NCI-H2171 treated with DMSO at 0.1 percent for 48 hours (cell line): ENCODE data around the gene MKRN3.
"Not testable (repeated sequence)": the region's sequence is repeated elsewhere in the genome, so short reads cannot be mapped to it uniquely, and the experiment has no call there.

Experiments used
- DNase-seq: peaks from one replicate; lab custom pipeline; 2025; lab: John Stamatoyannopoulos, UW

Gene MKRN3

DNA sequence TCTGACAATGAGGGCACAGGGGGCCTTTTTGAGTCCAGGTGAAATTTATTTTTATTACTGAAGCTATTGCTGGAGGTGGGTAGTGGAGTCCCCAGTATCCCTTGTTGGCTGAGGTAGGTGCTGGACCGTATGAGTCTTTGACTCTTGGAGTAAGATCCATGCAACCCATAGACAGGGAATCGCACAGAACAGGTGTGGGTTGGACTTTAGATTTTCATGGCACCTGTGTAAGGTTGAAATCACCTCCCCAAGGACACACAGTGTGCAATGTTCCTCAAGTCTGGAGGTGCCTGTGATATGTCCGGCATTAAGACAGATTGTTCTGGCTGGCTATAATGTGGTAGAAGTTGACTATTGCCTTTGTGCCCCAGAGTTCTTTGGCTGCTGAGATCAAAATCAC lies 23.5 kb downstream of the MKRN3 start:
- no peak for DNase-seq

DNA sequence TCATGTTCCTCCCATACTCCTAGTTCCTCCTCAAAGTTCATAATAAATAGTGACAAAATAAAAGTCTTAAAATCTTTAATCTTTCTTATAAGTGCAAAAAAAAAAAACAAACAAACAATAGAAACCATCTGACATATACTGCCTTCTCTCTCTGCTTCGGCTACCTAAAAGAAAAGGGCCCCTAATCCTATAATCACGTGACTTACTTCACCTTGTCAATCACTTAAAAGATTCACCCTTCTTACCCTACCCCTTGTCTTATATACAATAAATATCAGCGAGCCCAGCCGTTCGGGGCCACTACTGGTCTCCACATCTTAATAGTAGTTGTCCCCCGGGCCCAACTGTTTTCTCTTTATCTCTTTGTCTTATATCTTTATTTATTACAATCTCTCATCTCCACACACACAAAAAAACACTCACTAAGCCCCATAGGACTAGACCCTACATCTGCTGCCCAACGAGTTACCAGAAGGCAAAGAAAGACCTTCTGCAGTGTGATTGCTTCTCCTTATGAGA lies 28.8 kb downstream of the MKRN3 start:
- DNase-seq: no peak

DNA sequence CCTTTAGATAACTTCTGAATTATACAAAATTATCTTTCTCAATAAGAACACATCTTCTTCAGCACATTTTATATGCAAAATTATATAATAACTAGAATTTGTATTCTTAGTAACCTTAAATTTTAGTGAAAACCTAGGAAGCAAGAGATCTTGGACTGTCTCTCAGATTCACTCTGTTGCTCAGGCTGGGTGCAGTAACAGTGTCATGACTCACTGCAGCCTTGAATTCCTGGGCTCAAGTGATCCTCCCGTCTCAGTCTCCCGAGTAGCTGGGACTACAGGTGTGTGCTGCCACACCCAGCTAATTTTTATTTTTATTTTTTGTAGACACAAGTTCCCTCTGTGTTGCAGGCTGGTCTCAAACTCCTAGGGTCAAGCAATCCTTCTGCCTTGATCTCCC lies 29.9 kb downstream of the MKRN3 start:
- DNase-seq: no peak

DNA sequence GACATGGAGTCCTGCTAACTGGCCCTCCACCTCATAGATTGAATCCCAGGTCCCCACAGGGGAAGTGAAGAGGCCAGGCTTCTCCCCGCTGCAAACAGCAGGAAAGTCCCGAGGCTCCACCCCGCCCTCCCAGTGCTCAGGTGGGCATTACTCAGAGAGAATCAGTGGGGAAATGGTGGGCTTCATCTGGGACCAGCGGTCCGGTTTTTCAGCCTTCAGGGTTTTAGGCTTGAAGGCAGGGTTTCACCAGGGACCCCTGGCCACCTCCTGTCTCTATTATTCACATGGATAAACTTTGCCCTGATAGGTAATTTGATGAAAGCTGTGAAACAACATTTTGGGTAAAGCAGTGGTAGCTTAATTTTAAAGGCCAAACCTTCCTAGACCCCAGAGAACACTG lies 31.3 kb downstream of the MKRN3 start:
- DNase-seq: no peak

DNA sequence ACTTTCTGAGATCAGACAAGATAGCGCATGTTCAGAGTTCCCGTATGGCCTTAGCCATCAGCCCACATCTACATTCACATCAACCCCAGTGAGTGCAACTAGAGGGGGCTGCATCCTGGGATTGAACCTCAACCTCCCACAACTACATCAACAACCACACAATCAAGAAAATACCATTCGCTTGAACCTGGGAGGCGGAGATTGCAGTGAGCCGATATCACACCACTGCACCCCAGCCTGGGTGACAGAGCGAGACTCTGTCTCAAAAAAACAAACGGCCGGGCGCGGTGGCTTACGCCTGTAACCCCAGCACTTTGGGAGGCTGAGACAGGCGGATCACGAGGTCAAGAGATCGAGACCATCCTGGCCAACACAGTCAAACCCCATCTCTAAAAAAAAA lies 31.8 kb downstream of the MKRN3 start:
- DNase-seq: not testable (repeated sequence)

DNA sequence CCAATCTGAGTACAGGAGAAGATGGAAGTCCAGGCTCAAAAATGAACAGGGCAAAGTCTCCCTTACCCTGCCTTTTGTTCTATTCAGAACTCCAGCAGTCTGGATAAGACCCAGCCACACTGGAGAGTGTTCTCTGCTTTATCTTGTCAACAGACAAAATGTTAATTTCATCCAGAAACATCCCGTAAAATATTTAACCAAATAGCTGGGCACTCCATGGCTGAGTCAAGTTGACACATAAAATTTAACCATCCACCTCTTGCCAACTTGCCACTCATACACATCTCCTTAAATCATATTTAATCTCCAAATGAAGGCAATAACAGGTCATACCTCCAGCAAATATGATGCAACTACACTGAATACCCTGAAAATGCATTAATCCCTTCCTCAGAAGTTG lies 33.6 kb downstream of the MKRN3 start:
- DNase-seq: no peak

DNA sequence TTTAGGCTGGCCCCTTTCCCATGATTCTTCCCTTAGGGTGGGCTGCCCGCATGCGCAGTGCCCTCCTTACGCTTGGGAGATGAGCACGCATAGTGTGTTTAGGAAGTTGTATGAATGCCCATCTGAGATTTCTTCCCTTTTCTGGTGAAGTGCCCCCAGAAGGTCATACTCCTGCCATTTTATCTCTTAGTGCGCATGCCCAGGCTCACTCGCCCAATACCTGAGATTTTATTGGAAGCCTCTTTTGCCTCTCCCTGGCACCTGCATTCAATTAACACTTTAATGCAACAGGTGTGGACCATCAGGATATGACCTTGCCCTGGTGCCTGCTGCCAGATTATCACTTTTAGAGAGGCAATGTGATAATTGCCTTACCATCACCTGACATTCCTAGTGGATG lies 36.6 kb downstream of the MKRN3 start:
- DNase-seq: no peak

DNA sequence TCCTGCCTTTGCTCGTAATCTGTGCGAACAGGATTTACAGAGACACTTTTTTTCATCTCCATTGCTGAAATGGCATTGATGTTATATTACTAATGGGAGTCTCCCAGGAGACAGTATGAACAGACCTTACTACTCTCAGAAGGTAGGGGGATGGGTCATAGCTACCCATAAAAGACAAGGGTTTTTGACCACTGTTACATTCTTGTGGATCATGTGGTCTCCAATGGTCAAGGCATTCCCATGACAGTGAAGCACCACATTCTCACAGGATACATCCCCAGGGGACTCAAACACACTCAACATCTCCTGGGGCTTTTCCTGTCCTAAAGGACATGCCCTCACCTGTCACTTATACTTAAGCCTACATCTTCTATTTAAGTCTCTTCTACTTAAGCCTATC lies 40.8 kb downstream of the MKRN3 start:
- DNase-seq: no peak

DNA sequence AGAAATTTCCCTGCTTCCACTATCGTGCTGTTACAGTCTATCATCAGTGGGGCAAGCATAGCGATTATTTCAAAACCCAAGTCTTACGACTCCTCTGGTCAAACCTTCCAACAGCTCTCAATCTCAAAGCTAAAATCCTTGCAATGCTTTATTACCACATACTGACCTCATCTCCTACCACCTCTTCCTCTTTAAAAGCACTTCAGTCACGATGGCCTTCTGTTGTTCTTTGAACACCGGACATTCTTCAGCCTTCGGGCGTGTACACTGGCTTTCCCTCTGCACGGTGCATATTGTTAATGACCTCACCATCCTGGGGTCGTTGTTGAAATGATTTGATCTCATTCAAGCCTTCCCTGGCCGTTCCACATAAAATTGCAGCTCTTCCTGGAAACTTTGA lies 51.1 kb downstream of the MKRN3 start:
- no peak for DNase-seq
